ENCODE data around the gene MRPL57. TPM values are rescaled to one million over a fixed set of nuclear protein-coding genes. Genes with fewer than 3 reads are reported as not detected.
"Not testable (repeated sequence)": the region's sequence is repeated elsewhere in the genome, so short reads cannot be mapped to it uniquely, and the experiment has no call there.

The MRPL57 gene
- total RNA-seq, 1 experiment from 2014 or later, result 29.4 TPM

- TF ChIP-seq ARID4B (CRISPR knock-in tag; IDR thresholded peaks at IDR 0.05; ENCODE audit: borderline replicate concordance) (no peak), ZNF317 (CRISPR knock-in tag; IDR thresholded peaks at IDR 0.05; ENCODE audit: borderline replicate concordance, low read depth) (no peak)
These were observed 35.8 kb downstream of the MRPL57 start (continued) for GRCh38 chr13:21212138-21212775.

GRCh38 chr13:21215419-21215818 is 39.0 kb downstream of the MRPL57 start:
- Mint-ChIP-seq H3K9me3 (peaks cover 41% of the 10 kb centered on the region), H3K36me3 (peaks cover 21% of the 10 kb centered on the region)
- CTCF ChIA-PET; H3K4me3 Mint-ChIP-seq; H3K27ac Mint-ChIP-seq; ATAC-seq; H3K4me1 Mint-ChIP-seq; H3K27me3 Mint-ChIP-seq (ENCODE audit: low read depth); POLR2A ChIA-PET; DNase-seq (ENCODE audit: low spot score): not testable (repeated sequence)

- H3K27ac Mint-ChIP-seq, result no peak overlapping the region
- no peak for TF ChIP-seq CBFB (CRISPR knock-in tag; IDR thresholded peaks at IDR 0.05; ENCODE audit: low read depth)
- TF ChIP-seq TP53 (CRISPR knock-in tag; IDR thresholded peaks at IDR 0.05), result no peak
- TF ChIP-seq NFE2L1 (CRISPR knock-in tag; IDR thresholded peaks at IDR 0.05), result no peak
- no peak for TF ChIP-seq SMAD4 (CRISPR knock-in tag; IDR thresholded peaks at IDR 0.05)
- TF ChIP-seq CTCF (IDR thresholded peaks at IDR 0.05), result no peak
- no peak for TF ChIP-seq EMX1 (CRISPR knock-in tag; IDR thresholded peaks at IDR 0.05)
- no peak for TF ChIP-seq NR3C1 (CRISPR knock-in tag; conservative IDR thresholded peaks at IDR 0.05; ENCODE audit: low read depth)
- TF ChIP-seq NR2C2 (CRISPR knock-in tag; IDR thresholded peaks at IDR 0.05), result no peak
- TF ChIP-seq PRRX2 (CRISPR knock-in tag; IDR thresholded peaks at IDR 0.05), result no peak
- TF ChIP-seq JUN (CRISPR knock-in tag; IDR thresholded peaks at IDR 0.05), result no peak
- TF ChIP-seq KAT7 (CRISPR knock-in tag; IDR thresholded peaks at IDR 0.05; ENCODE audit: borderline replicate concordance), result no peak
- TF ChIP-seq NR1H2 (CRISPR knock-in tag; IDR thresholded peaks at IDR 0.05), result no peak
- no peak for TF ChIP-seq CREB1 (CRISPR knock-in tag; IDR thresholded peaks at IDR 0.05)
- TF ChIP-seq ZMAT4 (CRISPR knock-in tag; IDR thresholded peaks at IDR 0.05), result no peak
- TF ChIP-seq ATF3 (CRISPR knock-in tag; conservative IDR thresholded peaks at IDR 0.05), result no peak
- TF ChIP-seq PREB (CRISPR knock-in tag; IDR thresholded peaks at IDR 0.05; ENCODE audit: borderline replicate concordance), result no peak
- no peak for TF ChIP-seq CREM (CRISPR knock-in tag; IDR thresholded peaks at IDR 0.05)
- no peak for TF ChIP-seq ZNF232 (CRISPR knock-in tag; IDR thresholded peaks at IDR 0.05)
- no peak for TF ChIP-seq ZNF317 (CRISPR knock-in tag; IDR thresholded peaks at IDR 0.05; ENCODE audit: borderline replicate concordance, low read depth)
- TF ChIP-seq ERG (CRISPR knock-in tag; IDR thresholded peaks at IDR 0.05), result no peak
- CTCF ChIA-PET, result no interaction called here
- no peak overlapping the region for H3K4me3 Mint-ChIP-seq
- no peaks in the 10 kb centered on the region for H3K4me1 Mint-ChIP-seq
- H3K36me3 Mint-ChIP-seq, result peaks cover 23% of the 10 kb centered on the region
- peaks cover 39% of the 10 kb centered on the region for H3K9me3 Mint-ChIP-seq
- POLR2A ChIA-PET, result no interaction called here
- ATAC-seq (no peak), DNase-seq (ENCODE audit: low spot score) (no peak)
- H3K27me3 Mint-ChIP-seq (ENCODE audit: low read depth), result peaks cover 5% of the 10 kb centered on the region
These were observed 39.9 kb downstream of the MRPL57 start for GRCh38 chr13:21216332-21216731.

Measured in WTC11 (cell line).